GM20431 (cell line): ENCODE measurements around the gene PBRM1.

Source experiments
- in situ Hi-C: fragments of 300-500 bp; cut with MseI, MboI; formaldehyde crosslinking; loops from one replicate; pipeline ENCODE4 v1.15.0; 2020; ENCODE audit warnings: low sequenced_read_pairs; ENCODE audit not compliant: unreplicated experiment

Gene PBRM1

DNA sequence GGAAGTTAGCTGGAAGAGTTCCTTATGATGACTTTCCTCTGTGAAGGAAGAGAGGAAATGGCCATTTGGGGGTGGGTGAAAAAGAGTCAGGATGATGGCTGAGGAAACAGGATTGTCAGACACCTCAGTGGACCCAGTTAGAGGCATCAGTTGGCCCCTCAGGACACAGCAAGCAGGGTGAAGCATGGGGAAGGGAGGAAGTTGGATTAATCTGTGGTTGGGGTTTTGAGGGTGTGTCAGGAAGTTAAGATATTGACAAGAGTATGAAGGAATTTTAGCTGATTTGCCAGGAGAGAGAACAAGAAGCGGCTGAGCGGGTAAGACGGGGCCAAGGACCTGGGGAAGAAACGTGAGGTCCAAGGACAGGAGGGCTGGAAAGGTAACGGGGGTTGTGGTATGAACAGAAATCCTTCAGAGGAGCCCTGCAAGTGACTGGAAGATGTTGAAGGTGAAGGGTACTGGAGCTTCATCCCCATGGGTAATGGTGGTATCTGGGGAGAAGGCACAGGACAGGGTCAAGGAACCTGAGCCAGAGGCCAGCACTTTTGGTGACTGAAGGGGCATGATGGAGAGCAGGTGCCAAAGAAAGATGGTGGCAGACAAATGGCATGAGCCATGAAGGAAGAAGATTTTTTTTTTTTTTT, 146.6 kb downstream of the PBRM1 start:
- in situ Hi-C loops: no loop called here

DNA sequence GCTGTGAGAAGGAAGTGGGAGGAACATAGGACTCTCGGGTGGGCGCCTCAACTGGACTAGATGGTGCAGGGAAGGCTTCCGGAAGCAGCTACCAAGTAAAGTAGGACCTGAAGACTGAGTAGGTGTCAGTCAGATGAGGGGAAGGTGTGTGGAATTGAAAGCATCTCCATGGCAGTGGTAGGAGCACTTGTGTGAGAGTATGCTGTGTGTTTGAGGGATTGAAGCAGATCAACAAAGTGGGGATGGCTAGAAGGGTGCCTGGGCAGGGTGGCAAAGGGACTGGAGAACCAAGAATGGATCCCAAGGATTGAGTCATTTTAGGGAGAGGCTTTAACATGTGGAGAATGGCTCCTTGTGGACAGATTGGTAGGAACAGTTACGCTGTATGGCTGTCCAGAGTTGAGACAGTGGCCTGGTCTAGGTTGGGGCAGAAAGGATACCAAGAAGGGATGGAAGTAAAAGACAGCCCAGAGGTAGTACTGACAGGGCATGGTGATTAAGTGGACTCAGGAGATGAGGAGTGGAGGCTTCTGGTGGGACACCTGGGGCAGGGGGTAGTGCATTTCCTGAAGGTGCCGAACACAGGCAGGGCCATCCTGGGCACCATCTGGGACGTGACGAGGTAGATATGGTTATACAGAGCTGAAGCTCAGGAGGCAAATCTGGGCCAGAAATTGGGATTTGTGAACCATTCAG, 147.8 kb downstream of the PBRM1 start:
- in situ Hi-C loops: no loop called here

DNA sequence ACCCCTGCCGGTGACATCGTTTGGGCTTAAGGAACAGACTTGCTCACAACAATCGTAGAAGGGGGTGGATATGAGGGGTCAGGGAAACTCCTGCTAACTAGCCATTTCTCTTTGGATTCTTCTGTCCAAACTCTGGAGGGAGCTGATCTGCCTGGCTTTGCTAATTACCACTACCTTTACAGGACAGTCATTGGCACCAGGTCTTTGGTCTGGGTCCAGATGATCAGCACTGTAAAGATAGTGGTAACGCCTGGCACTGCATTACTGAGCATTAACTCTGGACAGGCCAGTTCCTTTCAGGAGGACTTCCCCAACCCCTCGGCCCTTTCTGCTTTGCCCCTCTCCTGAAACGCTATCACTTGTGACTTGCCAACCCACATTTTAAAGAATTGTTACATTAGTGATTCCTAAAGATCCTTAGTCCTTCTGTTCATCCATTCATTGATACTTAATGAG, 148.5 kb downstream of the PBRM1 start:
- in situ Hi-C loops: no loop called here

DNA sequence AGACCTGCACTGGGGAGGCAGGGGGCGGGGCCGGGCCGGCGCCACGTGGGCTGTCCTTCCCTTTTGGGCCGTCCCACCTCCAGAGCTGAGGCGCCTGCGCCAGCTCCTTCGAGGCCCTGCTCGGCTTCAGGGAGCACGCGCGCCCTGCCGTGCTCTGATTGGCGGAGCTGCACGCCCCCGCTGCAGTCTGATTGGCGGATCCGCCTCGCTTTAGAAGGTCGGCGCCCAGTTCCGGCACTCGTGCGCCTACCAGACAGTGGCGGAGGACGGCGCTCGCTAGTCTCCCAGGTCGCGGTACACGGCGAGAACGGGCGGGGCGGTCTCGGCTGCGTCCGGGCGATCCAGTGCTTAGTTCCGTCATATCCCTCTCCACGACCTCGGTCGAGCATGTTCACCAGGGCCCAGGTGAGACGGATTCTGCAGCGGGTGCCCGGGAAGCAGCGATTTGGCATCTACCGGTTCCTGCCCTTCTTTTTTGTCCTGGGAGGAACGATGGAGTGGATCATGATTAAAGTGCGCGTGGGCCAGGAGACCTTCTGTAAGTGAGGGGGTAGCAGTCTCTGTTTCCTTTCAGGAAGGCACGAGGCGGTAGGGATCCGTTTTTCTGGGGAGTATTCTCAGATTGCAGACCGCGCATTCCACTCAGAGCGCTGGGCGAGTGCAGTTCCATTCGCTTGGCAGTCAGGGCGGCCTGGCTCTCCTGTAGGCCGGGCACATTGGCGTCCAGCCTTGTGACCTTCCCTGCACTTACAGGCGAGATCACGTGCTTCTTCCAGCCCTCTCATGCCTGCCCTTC, 149.1 kb downstream of the PBRM1 start, which contains the start of gene UQCC5:
Gene UQCC5 (plus strand): TSS at position 237 of the 796 bp plus-strand sequence. CDS start 151 bp downstream, at position 388.
- in situ Hi-C loops: no loop called here

DNA sequence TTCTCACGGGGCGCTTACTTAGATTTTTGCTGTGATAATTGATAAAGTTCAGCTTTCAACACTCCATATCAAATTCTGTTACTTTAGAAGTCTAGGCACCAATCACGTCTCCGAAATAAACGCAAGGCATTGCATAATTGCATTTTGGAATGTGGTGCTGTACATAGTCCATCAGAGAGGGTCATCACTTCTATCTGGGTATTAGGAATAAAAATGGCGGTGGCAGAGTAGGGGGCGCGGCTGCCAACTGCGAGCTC, 149.7 kb downstream of the PBRM1 start:
- in situ Hi-C loops: no loop called here

DNA sequence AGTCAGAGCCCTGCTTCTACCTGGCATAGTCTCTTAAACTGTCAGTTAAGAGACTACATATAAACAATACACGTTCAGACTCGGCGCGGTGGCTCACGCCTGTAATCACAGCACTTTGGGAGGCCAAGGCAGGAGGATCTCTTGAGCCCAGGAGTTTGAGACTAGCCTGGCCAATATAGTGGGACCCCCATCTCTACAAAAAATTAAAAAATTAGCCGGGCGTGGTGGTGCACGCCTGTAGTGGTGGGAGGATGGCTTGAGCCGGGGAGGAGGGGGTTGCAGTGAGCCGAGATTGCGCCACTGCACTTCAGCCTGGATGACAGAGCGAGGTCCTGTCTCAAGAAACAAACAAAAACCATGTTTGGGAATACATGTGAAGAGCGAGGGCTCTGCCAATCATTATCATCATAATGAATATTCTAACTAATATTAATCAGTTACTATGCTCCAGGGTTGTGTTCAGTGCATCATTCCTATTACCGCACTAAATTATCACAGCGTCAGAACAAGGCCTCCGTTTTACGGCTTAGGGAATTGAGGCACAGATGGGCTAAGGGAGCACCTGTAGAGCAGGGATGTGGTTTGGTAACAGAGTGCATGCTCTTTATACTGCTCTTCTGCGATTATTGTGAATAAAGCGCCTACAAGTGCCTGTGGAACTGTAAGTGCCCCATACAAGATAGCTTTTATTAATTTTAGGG, 150.2 kb downstream of the PBRM1 start:
- in situ Hi-C loops: no loop called here

DNA sequence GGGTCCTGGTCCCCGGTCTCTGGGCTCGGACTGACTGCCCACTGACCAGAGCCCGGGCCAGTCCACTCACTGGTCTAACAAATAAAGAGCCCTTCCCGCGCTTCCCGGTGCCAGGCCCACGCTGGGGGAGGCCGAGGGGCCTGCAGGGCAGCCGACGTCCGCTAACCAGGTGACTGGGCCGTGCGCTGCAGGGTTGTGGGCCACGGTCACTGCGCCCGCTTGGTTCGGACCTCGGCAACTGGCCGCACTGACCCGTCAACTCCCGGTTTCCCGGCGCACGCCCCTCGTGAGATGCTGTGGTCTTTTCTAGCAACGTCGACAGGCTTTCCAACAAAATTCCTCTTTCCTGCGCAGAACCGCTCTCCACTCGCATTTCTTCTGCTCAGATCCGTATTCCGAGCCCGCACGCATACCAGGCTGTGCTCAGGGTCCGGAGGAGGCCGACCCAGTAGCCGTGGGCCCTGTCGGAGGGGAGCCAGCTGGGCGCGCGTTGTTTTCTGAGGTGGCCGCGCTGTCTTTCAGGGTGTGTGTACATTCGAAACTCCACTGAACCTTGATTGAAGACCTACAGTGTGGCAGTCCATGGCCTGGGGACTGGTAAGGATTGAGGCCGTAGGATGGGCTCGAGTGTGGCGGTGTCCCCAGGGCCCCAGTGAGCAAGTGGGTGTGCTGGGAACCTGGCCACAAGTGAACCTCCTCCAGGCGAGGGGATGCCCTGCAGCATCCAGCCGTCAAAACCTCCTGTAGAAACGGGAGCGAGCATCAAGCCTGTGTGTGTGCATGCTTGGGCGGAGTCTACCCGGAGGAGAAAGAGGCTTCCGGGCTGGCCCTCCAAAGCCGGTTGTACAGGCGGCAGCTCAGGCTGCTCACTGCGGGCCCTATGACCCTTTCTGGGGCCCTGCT, 151.2 kb downstream of the PBRM1 start:
- in situ Hi-C loops: no loop called here

DNA sequence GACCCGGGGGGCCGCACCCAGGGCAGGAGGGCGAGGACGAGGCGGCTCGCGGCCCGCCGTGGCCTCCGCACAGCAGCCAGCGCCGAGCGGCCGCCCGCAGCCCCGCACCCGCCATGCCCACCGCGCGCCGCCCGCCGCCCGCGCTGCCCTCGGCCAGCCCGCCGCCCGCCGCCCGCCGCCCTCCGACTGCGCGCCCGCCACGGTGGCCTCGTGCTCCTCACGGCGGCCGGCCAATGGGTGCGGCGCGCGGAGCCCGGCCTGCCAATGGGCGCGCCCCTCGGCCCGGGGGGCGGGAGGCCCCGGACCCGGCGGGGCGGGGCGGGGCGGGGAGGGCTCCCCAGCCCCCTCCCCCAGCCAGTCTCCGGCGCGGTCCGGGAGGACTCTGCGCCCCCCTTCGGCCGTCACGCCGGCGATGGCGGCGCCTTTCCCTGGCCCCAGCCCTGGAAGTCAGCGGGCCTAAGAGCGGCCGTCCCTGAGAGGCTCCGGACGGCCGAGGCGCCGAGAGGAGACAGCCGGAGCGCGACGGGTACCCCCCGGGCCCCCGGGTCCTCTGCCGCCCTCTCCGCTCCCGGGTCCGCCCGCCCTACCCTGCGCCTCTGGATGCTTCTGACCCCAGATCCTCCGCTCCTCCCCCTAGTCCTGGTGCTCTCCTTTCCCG, 152.0 kb downstream of the PBRM1 start, which contains the start of gene NT5DC2:
Gene NT5DC2 (minus strand): TSS at position 235 of the 658 bp plus-strand sequence. CDS start 120 bp downstream, at position 115.
- in situ Hi-C loops: no loop called here

DNA sequence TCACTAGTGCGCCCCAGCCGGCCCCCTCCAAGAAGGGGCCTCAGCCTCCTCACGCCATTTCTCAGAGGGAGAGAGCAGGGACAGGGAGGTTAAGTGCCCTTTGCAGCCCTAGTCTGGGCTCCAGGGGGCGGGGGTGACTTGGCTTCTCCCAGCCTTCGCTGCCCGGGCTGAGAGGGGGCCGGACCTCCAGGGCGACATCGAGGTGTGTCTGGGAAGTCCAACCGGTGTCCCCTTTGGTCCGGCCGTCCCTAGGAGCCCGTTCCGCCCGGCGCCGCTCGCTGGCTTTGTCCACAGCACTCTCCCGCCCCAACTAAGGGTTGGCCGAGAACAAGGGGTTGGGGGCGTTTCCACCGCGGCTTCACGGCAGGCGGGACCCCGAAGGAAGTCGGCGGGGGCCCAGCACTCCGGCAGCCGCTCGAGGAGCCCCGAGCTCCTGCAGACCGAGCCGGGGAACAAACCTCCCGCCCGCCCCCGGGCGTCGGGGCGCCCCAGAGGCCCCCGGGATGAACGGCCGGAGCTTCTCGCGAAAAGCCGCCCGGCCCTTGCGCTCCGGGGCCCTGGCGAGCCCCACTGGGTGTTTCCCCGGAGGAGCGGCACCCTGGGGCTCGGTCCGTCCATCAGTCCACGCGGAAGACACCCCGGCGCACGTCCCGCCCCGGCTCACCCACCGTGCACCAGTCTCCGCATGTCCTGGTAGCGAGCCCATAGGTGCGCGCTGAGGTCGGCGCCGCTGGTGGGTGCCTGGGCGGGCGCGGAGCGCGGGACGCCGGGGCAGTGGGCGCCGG, 152.7 kb downstream of the PBRM1 start:
- in situ Hi-C loops: no loop called here

DNA sequence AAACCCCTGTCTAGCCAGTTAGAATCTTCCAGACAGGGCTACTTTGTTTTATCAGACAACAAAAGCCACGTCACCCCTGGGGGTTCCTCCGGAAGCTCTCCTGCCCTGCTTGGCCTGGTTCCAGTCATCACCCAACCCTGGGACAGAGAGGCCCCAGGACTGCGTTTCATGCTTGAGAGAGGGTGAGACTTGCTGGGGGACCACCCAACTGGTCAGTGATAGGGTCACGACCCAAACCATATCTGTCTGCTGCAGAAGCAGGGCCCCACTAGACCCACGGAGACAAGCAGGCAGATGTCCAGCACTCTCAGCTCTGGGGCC, 153.2 kb downstream of the PBRM1 start:
- in situ Hi-C loops: no loop called here

DNA sequence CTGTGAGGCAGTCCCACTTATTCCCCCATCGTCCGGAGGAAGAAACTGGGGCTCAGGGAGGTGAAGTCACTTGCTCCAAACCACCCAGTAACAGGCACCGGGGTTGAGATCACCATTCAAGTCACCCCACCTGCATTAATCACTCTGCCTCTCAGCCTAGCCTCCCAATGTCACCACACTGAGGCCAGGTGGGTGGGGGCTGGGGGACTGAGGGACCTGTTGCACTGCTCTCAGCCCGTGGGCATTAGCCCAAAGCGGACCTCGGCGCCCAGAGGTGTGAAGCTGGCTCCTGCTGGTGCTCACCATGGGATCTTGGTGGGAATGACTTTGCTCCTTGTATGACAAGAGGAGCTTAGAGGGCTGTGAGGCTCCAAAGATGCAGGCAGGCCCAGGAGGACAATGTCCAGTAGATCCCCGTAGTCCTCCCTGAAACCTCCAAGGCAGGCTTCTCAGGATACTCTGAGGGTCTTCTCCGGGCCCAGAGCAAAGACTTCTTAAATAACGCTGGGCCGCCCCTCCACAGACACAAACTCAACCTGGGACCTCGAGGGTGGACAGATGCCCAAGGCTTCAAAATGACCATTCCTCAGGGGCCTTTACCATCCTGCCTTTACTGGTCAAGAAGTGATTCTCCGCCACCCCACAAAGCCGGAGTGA, 153.7 kb downstream of the PBRM1 start:
- in situ Hi-C loops: no loop called here

DNA sequence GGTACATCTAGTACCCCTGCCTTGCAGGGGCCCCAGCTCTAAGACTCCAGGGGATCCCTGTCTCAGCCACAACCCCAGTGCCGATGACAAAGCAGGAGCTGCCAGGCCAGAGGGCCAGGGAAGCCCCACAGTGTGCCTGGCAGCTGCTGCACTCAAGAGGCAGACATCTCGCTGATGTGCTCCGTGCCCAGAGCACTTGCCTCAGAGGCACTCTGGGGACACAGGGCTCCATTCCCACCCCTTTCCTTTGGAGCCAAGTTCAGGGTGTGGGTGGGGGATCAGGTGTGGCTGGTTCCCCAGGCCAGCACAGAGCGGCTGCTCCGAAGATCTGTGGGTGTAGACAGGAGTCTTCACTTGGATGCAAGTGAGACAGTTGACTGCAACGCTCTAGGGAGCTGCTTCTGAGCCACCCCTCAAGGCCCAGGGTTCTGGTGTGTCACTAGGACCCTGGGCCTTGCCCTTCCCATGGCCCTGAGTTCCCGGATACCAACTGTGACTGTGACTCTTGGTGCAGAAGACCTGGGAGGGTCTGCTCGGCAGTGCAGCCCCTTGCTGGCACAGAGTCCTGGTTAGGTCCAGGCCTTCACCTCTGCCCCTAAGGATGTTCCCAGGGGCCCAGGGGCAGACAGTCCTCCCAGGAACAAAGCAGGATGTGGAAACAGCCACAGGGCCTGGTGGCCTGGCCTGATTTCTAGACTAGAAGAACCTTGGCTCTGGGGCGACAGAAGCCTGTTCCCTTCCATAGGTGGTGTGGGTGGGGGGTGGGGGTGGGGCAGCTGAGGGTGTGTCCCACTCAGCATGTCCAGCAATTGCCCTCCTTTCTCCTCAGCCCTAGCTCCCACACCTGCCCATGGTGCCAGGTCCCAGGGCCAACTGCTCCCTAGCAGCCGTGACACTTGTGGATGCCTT, 154.5 kb downstream of the PBRM1 start:
- in situ Hi-C loops: no loop called here

DNA sequence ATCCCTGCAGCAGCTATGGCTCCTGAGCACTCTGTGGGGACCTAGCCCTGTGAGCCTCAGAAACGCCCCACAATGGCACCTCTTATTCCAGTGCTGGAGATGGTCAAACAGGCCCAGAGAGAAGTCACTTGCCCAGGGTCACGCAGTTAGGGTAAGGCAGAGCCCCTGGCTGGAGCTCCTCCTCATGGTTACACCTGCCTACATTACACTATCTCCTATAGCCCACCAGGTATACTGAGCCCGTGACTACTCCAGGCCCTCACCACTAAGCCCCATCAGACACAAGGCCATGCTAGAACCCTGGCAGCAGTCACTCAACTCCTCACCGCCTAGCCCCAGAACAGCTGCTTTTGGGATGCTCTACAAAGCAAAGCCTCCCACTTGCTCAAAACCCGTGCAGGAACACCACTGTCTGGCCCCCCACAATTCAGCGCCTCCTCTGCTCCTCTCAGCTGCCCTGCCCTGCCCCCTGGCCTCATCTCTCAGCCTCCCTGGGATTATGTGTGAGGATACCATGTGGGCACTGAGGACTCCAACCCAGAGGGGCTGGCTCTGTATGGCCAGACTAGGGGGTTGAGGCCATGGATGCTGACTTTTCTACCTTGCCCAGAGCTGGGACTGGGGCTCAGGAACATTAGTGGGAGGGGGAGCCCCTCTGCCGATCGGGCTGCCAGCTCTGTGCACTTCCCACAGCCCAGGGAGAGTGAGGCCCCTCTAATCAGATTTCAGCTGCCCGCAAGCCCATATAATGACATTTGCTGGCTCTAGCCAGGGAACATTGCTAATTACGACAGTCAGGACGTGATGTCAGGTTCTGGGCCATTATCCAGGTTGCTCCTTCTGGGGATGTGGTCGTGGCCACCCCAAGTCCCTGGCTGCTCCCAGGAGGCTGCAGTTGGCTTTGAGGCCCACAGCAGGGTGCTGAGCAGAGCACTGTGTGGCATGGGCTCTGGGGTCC, 156.1 kb downstream of the PBRM1 start:
- in situ Hi-C loops: no loop called here

DNA sequence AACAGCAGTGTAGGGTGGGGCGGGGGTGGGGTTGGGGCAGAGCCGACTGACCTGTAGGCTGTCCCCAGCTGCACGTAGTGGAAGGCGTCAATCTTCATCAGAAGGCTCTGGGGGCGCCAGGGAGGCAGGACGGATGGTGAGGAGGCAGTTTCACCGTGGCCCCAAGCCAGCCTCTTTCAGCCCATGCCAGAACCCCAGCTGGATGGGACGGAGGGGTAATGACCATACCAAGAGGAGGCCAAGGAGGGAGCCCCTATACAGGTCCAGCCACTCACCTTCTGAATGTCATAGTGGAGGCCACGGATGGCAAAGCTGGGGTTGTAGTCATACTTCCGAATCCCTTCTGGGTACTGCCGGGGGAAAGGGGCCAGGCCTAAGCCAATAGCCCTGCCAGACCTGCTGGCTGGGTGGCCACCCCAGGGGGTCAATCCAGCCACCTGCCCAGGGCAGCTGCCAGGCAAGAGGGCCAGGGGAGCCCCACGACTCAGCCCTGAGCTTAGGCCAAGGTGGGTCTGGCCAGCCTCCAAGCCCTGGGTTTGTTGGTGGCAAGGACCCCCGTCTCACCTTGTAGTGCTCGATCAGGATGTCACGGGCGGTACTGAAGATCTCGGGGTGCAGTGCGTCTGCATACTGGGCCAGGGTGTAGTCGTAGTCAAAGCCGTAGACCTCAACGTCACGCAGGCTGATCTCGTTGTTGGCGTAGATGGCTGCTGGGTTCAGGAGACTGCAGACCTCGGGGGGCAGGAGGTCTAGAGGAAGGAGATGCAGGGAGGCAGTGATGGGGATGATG, 156.9 kb downstream of the PBRM1 start:
- in situ Hi-C loops: no loop called here
